Measurements from ENCODE around the gene EPC2. TPM values are rescaled to one million over a fixed set of nuclear protein-coding genes. Genes with fewer than 3 reads are reported as not detected.
A peak's percentile ranks its signal among the peaks of the same experiment; 100 is the strongest.

EPC2 gene
- total RNA-seq: 12.1 and 14.0 TPM in 2 replicates
- 2.1 and 2.4 TPM in 2 replicates for polyA plus RNA-seq

- no peak for TF ChIP-seq CTCF (IDR thresholded peaks at IDR 0.05; ENCODE audit: low read depth, low read length)
- H3K36me3 ChIP-seq: no peaks in the 10 kb centered on the region
- H3K4me3 ChIP-seq: peak within 1 kb of the TSS; percentile 79
- peaks cover 9% of the 10 kb centered on the region for H3K4me1 ChIP-seq (ENCODE audit: low read depth)
- peak; percentile 85 to 91 for DNase-seq (ENCODE audit: low read depth in 1 of 2, low spot score in 1 of 2)
- H3K9me3 ChIP-seq (ENCODE audit: low read depth): no peaks in the 10 kb centered on the region
- peaks cover 21% of the 10 kb centered on the region for H3K27me3 ChIP-seq
- peak within 1 kb of the TSS; percentile 99 for H3K27ac ChIP-seq
These were observed at the start of gene EPC2 for GRCh38 chr2:148643998-148644882. TSS of gene EPC2 (plus strand) at chr2:148644751. CDS start at chr2:148645018, 267 bp downstream.

GRCh38 chr2:148596018-148596417, 48.5 kb upstream of the EPC2 start:
- no peaks in the 10 kb centered on the region for H3K36me3 ChIP-seq
- no peaks in the 10 kb centered on the region for H3K9me3 ChIP-seq (ENCODE audit: low read depth)
- H3K4me3 ChIP-seq: no peak overlapping the region
- no peaks in the 10 kb centered on the region for H3K4me1 ChIP-seq (ENCODE audit: low read depth)
- DNase-seq (ENCODE audit: low read depth in 1 of 2, low spot score in 1 of 2): no peak
- no peak overlapping the region for H3K27ac ChIP-seq
- H3K27me3 ChIP-seq: no peaks in the 10 kb centered on the region
- no peak for TF ChIP-seq CTCF (IDR thresholded peaks at IDR 0.05; ENCODE audit: low read depth, low read length)

GRCh38 chr2:148599109-148599991, 45.2 kb upstream of the EPC2 start:
- no peak for DNase-seq (ENCODE audit: low read depth in 1 of 2, low spot score in 1 of 2)
- no peaks in the 10 kb centered on the region for H3K9me3 ChIP-seq (ENCODE audit: low read depth)
- TF ChIP-seq CTCF (IDR thresholded peaks at IDR 0.05; ENCODE audit: low read depth, low read length): no peak

GRCh38 chr2:148602885-148603561, 41.5 kb upstream of the EPC2 start:
- TF ChIP-seq CTCF (IDR thresholded peaks at IDR 0.05; ENCODE audit: low read depth, low read length): no peak
- H3K36me3 ChIP-seq: no peaks in the 10 kb centered on the region
- H3K27me3 ChIP-seq: no peaks in the 10 kb centered on the region
- H3K4me3 ChIP-seq: no peak overlapping the region
- no peaks in the 10 kb centered on the region for H3K4me1 ChIP-seq (ENCODE audit: low read depth)
- H3K9me3 ChIP-seq (ENCODE audit: low read depth): no peaks in the 10 kb centered on the region
- peak in 1 of 2 donors; percentile 14 for DNase-seq (ENCODE audit: low read depth in 1 of 2, low spot score in 1 of 2)
- H3K27ac ChIP-seq: no peak overlapping the region

More at GRCh38 chr2:148599109-148599991, 45.2 kb upstream of the EPC2 start:
- no peaks in the 10 kb centered on the region for H3K36me3 ChIP-seq
- no peak overlapping the region for H3K4me3 ChIP-seq
- H3K27me3 ChIP-seq: no peaks in the 10 kb centered on the region
- no peak overlapping the region for H3K27ac ChIP-seq
- H3K4me1 ChIP-seq (ENCODE audit: low read depth): no peaks in the 10 kb centered on the region

GRCh38 chr2:148603562-148603920, 41.0 kb upstream of the EPC2 start:
- no peaks in the 10 kb centered on the region for H3K4me1 ChIP-seq (ENCODE audit: low read depth)
- H3K4me3 ChIP-seq: no peak overlapping the region
- no peaks in the 10 kb centered on the region for H3K36me3 ChIP-seq
- TF ChIP-seq CTCF (IDR thresholded peaks at IDR 0.05; ENCODE audit: low read depth, low read length): no peak
- H3K27ac ChIP-seq: no peak overlapping the region
- DNase-seq (ENCODE audit: low read depth in 1 of 2, low spot score in 1 of 2): no peak
- H3K27me3 ChIP-seq: no peaks in the 10 kb centered on the region
- no peaks in the 10 kb centered on the region for H3K9me3 ChIP-seq (ENCODE audit: low read depth)

Measured in cardiac muscle cell (in vitro differentiated cells and primary cell).